ENCODE measurements around the gene NUCKS1. TPM values are rescaled to one million over a fixed set of nuclear protein-coding genes. Genes with fewer than 3 reads are reported as not detected.

Gene NUCKS1
- total and polyA plus RNA-seq, 2 of the 4 experiments (the other 2 are of a cell fraction), result 37.9 to 103 TPM

DNA sequence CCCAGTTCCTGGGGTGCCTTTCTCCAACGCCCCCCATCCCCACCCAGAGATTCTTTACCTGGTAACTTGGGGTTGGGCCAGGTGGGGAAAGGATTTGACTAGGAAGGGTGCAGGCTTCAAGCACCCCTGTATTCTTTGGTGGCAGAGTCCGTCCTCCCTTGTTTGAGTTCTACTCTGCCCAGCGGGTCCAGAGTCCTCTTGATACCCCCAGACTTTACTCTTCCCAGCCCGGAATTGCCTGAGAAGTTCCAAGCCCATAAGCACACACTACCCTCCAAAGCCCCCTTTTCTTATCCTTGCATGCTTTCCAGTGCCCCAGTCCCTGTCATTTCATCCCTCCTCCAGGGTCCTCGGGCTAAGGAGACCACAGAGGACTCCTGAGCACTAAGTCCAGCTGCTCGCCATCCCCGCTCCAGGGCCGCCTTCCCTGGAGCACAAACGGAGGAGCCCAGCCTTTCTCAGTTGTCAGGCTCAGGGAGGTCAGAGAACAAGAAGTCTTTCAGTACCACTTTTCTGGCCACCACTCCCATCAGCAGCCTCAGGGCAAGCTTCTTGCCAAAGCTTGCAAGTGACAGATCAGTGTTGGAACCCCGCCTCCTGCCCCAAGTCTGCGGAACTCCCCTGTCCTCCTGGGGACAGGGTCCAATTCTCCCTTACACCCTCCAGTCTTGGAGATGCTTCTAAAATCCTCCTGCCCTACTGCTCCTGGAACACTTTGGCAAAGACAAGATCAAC, 81.9 kb downstream of the NUCKS1 start:
- dilution Hi-C loops (cut with HindIII; ENCODE audit: low sequenced_read_pairs, unreplicated experiment), result no loop called here
- 100% methylated on average over 1 of the region's 11 CpGs; no CpG with 5 or more reads in 1 of the 2 experiments for WGBS, 2 experiments (ENCODE audit: extremely low coverage in 2 of 2, insufficient read length in 1 of 2)

More for the DNA sequence above, 81.9 kb downstream of the NUCKS1 start:
- Histone ChIP-seq H3K4me1 (ENCODE audit: control insufficient read depth, insufficient read depth, low read length) (peaks cover 10% of the 10 kb centered on the region), H2AK9ac (replicated peaks; ENCODE audit: low read depth, low read length, poor library complexity) (no peak overlapping the region), H3K27ac (ENCODE audit: insufficient read depth, low read length) (no peak overlapping the region), H3K56ac (ENCODE audit: extremely low read depth, insufficient read depth, low read length) (no peak overlapping the region), H4K5ac (ENCODE audit: low read depth, low read length) (no peak overlapping the region), H4K20me1 (ENCODE audit: insufficient read depth, low read length) (no peaks in the 10 kb centered on the region), H3K23ac (ENCODE audit: low read depth, low read length) (no peak overlapping the region), H2BK5ac (ENCODE audit: low read depth, low read length, poor library complexity, severe bottlenecking) (no peak overlapping the region), H2BK20ac (ENCODE audit: low read depth, low read length) (no peak overlapping the region), H3K4me2 (ENCODE audit: low read depth, low read length) (no peak overlapping the region), H3K9me1 (ENCODE audit: insufficient read depth, low read length) (no peaks in the 10 kb centered on the region; the same call in 1 of the 2 replicates), H3K27me3 (ENCODE audit: control insufficient read depth, insufficient read depth, low read length) (no peaks in the 10 kb centered on the region), H3K18ac (ENCODE audit: low read depth, low read length) (no peak overlapping the region), H2AFZ (replicated peaks; ENCODE audit: low read length, poor library complexity) (no peak overlapping the region), H3K9ac (ENCODE audit: low read depth, low read length) (no peak overlapping the region), H3K4me3 (ENCODE audit: insufficient read depth, low read depth, low read length) (no peak overlapping the region), H3K9me3 (ENCODE audit: control insufficient read depth, insufficient read depth, low read length) (no peaks in the 10 kb centered on the region), H4K91ac (ENCODE audit: insufficient read depth, low read depth, low read length) (no peak overlapping the region), H2BK15ac (ENCODE audit: low read depth, low read length) (no peak overlapping the region), H2BK120ac (ENCODE audit: low read depth, low read length) (no peak overlapping the region), H3K79me1 (ENCODE audit: low read depth in 1 of 2, low read length in 2 of 2) (peaks cover 2 to 3% of the 10 kb centered on the region in 2 experiments; a peak in 1 of 4 replicates), H3K14ac (replicated peaks; ENCODE audit: low read depth, low read length) (no peak overlapping the region), H4K8ac (ENCODE audit: low read depth in 2 of 2, low read length in 2 of 2) (no peak overlapping the region), H3K36me3 (ENCODE audit: control insufficient read depth, insufficient read depth, low read length) (no peaks in the 10 kb centered on the region), H3K4ac (ENCODE audit: low read depth, low read length) (no peak overlapping the region), H2AK5ac (ENCODE audit: low read depth, low read length) (no peak overlapping the region)
- BruUV-seq (replicated peaks), result no TSS peak
- ATAC-seq (ENCODE audit: low read depth) (no peak), DNase-seq (no peak)
- POLR2A ChIA-PET (ENCODE audit: unreplicated experiment), result no interaction called here
- in situ Hi-C loops (cut with MboI; ENCODE audit: low sequenced_read_pairs) (loop anchor here (5.0 to 25.0 kb wide), 3 partner anchors 39 to 444 kb away; partner anchors contain the start of gene AVPR1B), intact Hi-C loops (cut with micrococcal nuclease) (no loop called here)
- TF ChIP-seq POLR2A (IDR thresholded peaks at IDR 0.05; ENCODE audit: low read depth, low read length), result no peak
- TF ChIP-seq NFE2L2 (IDR thresholded peaks at IDR 0.05; ENCODE audit: low read depth, low read length), result no peak
- no peak for TF ChIP-seq CHD1 (IDR thresholded peaks at IDR 0.05; ENCODE audit: low read depth, low read length)
- TF ChIP-seq, protein P1, sequence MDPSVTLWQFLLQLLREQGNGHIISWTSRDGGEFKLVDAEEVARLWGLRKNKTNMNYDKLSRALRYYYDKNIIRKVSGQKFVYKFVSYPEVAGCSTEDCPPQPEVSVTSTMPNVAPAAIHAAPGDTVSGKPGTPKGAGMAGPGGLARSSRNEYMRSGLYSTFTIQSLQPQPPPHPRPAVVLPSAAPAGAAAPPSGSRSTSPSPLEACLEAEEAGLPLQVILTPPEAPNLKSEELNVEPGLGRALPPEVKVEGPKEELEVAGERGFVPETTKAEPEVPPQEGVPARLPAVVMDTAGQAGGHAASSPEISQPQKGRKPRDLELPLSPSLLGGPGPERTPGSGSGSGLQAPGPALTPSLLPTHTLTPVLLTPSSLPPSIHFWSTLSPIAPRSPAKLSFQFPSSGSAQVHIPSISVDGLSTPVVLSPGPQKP (IDR thresholded peaks at IDR 0.05; ENCODE audit: borderline replicate concordance, low read depth, low read length), result no peak
- TF ChIP-seq MAZ (IDR thresholded peaks at IDR 0.05; ENCODE audit: borderline replicate concordance, low read depth, low read length), result no peak
- TF ChIP-seq USF2 (IDR thresholded peaks at IDR 0.05; ENCODE audit: low read depth, low read length), result no peak
- no peak for TF ChIP-seq RAD21 (IDR thresholded peaks at IDR 0.05; ENCODE audit: low read length)
- no peak for TF ChIP-seq BHLHE40 (IDR thresholded peaks at IDR 0.05; ENCODE audit: low read depth, low read length)
- no peak for TF ChIP-seq SMC3 (IDR thresholded peaks at IDR 0.05; ENCODE audit: low read depth, low read length)
- no peak for TF ChIP-seq RCOR1 (IDR thresholded peaks at IDR 0.05; ENCODE audit: insufficient replicate concordance, low read length)
- no peak for TF ChIP-seq MAFK (IDR thresholded peaks at IDR 0.05; ENCODE audit: low read depth, low read length)
- TF ChIP-seq, protein P2, sequence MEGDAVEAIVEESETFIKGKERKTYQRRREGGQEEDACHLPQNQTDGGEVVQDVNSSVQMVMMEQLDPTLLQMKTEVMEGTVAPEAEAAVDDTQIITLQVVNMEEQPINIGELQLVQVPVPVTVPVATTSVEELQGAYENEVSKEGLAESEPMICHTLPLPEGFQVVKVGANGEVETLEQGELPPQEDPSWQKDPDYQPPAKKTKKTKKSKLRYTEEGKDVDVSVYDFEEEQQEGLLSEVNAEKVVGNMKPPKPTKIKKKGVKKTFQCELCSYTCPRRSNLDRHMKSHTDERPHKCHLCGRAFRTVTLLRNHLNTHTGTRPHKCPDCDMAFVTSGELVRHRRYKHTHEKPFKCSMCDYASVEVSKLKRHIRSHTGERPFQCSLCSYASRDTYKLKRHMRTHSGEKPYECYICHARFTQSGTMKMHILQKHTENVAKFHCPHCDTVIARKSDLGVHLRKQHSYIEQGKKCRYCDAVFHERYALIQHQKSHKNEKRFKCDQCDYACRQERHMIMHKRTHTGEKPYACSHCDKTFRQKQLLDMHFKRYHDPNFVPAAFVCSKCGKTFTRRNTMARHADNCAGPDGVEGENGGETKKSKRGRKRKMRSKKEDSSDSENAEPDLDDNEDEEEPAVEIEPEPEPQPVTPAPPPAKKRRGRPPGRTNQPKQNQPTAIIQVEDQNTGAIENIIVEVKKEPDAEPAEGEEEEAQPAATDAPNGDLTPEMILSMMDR (conservative IDR thresholded peaks at IDR 0.05; ENCODE audit: low read depth, low read length), result no peak
- no peak for TF ChIP-seq RFX5 (IDR thresholded peaks at IDR 0.05; ENCODE audit: low read depth, low read length)
- CTCF ChIA-PET, result interaction anchor here (1.2 to 2.2 kb wide), 2 partner anchors 10 to 76 kb away, joined by 5 to 9 read pairs; no protein-coding TSS in a partner anchor

All from IMR-90 (cell line).